Cardiac fibroblast (primary cell): ENCODE data around the gene ADRB2.

Experiments used
- DNase-seq, 2 donors: peaks; one replicate each; pipeline versions ENCODE4 v3.0.0 to v3.0.0-alpha.2; 2010; ENCODE audit warnings: low read depth in 2 of 2
- H3K4me3 ChIP-seq, 2 donors: replicated peaks in 1 of 2; 1 replicate in 1 of 2; 2 replicates in 1 of 2; pipeline ENCODE4 v1.5.1; 2011; ENCODE audit warnings: low read depth in 2 of 2, low read length in 2 of 2, mild to moderate bottlenecking in 2 of 2, moderate library complexity in 1 of 2
- TF ChIP-seq, protein P1 (sequence below): IDR thresholded peaks from one replicate; pipeline ENCODE4 v1.5.1; 2011; ENCODE audit warnings: low read depth, mild to moderate bottlenecking, low read length, inconsistent platforms

The ADRB2 gene

DNA sequence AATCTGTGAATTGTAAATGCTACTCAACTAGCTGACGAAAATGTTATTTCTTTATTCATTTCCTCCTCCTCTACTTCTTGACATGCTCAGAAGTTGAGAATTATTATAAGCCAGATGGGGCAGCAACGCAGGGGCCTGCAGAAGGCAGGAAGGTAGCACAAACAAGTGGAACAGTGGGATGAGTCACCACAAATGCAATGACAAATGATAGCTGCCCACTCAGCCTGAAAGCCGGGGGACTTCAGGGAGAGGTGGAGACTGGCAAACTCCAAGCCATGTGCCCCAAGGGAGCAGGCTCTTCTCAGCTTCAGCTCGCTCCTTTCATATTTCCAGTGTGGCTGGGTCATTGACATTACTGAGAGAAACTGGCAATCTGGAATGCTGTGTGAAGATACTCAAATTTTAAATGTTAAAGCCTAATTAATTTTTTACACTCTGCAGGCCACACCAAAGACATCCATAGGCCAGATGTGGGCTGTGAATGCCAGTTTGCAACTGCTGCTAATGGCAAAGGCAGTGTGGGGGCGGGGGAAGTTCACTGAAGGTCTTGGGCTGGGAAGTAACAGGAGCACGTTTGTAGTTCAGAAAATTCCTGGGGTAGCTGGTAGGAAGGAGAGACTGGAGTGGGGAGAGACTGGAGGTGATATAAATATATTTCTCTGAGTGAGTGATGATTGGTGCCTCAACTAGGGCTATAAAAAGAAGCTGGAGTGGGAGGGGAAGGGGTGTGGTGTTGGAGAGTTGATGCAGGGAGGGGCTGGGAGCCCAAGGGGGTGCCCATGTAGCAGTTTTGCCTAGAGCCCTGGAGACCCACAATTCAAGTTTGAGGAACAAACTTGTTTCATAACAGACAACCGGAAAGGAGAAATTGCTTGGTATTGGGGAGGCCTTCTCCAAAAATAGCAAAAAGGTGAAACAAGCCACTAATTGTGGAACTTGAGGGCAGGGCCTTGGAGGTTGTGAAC lies 20.8 kb upstream of the ADRB2 start:
- no peak overlapping the region for H3K4me3 ChIP-seq
- DNase-seq: peak in 1 of 2 donors; percentile 46
- TF ChIP-seq, protein P1, sequence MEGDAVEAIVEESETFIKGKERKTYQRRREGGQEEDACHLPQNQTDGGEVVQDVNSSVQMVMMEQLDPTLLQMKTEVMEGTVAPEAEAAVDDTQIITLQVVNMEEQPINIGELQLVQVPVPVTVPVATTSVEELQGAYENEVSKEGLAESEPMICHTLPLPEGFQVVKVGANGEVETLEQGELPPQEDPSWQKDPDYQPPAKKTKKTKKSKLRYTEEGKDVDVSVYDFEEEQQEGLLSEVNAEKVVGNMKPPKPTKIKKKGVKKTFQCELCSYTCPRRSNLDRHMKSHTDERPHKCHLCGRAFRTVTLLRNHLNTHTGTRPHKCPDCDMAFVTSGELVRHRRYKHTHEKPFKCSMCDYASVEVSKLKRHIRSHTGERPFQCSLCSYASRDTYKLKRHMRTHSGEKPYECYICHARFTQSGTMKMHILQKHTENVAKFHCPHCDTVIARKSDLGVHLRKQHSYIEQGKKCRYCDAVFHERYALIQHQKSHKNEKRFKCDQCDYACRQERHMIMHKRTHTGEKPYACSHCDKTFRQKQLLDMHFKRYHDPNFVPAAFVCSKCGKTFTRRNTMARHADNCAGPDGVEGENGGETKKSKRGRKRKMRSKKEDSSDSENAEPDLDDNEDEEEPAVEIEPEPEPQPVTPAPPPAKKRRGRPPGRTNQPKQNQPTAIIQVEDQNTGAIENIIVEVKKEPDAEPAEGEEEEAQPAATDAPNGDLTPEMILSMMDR: no peak

- DNase-seq: no peak
- no peak overlapping the region for H3K4me3 ChIP-seq
- TF ChIP-seq, protein P1: no peak
Measured at GRCh38 chr5:148806520-148806931, 19.9 kb upstream of the ADRB2 start.

GRCh38 chr5:148807851-148808250 lies 18.6 kb upstream of the ADRB2 start:
- H3K4me3 ChIP-seq: no peak overlapping the region
- TF ChIP-seq, protein P1: no peak
- no peak for DNase-seq

DNA sequence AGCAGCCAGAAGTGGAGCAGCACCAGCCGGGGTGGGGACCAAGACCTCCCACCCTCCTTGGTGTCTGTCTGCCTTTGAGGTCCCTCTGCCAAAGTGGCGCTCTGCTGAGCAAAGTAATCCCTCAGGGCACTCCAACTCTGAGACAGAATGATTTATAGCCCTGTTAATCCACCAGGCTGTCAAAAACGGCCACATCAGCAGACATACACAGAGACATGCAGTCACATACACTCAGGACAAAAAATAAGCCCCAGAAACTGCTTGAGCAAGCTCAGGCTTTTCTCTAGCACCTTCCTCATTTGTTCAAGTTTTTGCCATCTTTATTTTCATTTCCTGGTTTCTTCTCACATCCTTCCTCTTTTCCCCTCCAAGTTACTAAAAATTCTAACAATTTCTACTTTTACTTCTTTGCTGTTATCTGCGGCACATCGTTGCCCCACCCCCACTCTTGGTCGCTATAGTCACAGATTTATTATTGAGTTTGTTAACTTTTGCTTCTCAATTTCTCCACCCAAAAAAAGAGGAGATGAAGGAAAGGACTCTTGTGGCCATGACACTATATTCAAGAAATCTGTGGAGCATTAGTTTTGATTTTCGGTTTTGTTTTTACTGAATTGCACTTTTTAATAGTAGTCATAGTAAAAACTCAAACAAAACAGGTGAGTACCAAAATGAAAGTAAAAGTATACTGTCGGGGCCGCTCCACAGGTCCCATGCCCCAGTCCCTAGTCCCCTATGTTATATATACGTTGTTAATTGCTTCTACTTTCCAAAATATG lies 17.4 kb upstream of the ADRB2 start:
- no peak overlapping the region for H3K4me3 ChIP-seq
- TF ChIP-seq, protein P1: no peak
- no peak for DNase-seq

DNA sequence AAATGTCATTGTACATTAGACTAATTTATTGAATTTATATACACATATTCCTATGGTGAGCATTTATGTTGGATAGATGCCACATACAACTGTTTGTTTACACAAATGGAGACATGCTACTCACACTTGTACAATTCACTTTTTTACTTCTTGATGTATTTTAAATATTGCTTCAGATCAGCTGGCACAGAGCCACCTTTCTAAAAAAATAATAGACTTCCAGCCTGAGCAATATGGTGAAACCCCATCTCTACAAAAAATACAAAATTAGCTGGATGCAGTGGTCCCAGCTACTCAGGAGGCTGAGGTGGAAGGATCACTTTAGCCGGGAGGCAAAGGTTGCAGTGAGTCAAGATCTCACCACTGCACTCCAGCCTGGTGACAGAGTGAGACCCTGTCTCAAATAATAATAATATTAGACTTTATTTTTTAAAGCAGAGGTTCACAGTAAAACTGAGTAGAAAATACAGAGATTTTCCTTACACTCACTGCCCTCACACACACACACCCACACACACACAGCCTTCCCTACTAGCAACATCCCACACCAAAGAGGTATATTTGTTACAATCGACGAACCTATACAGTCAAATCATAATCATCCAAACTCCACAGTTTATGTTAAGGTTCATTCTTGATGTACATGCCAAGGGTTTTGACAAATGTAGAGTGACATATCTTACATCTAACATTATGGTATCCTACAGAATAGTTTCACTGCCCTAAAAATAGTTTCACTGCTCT lies 16.5 kb upstream of the ADRB2 start:
- H3K4me3 ChIP-seq: no peak overlapping the region
- TF ChIP-seq, protein P1: no peak
- DNase-seq: peak in 1 of 2 donors; percentile 34

DNA sequence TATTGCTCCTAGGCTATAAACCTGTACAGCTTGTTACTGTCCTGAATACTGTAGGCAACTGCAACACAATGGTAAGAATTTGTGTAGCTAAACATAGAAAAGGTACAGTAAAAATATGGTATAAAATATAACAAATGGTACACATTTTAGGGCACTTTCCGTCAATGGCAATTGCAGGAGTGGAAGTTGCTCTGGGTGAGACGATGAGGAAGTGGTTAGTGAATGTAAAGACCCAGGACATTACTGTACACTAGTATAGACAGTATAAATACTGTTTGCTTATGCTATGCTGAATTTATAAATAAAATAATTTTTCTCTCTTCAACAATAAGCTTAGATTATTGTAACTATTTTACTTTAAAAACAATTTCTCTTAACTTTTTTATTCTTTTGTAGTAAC lies 15.6 kb upstream of the ADRB2 start:
- H3K4me3 ChIP-seq: no peak overlapping the region
- TF ChIP-seq, protein P1: no peak
- DNase-seq: no peak
